A673 (cell line): Measurements from ENCODE around the gene DLG2. TPM values are rescaled to one million over a fixed set of nuclear protein-coding genes. Genes with fewer than 3 reads are reported as not detected.

Experiments
- BruUV-seq: library from RNA; stranded (reverse); fragments of 400-500 nt; replicated peaks from 2 replicates; lab custom pipeline; 2021; lab: Mats Ljungman, UMichigan
- CTCF ChIA-PET: fragments of 300-600 bp; sonication (Branson Sonifier 250); formaldehyde crosslinking; loops from one replicate; lab custom pipeline; 2022; ENCODE audit warnings: antibody characterized with exemption; lab: Charles Lee
- POLR2A ChIA-PET: fragments of 300-600 bp; sonication (Branson Sonifier 250); formaldehyde crosslinking; loops from one replicate; lab custom pipeline; 2022; ENCODE audit warnings: antibody characterized with exemption; ENCODE audit not compliant: low non-redundant PET; lab: Charles Lee
- DNase-seq: peaks from one replicate; pipeline ENCODE4 v3.0.0-alpha.2; 2015; ENCODE audit warnings: low spot score
- H3K27ac ChIP-seq: fragments of 200-600 bp; sonication (generic); 2 replicates; pipeline ENCODE4 v1.5.1; 2016; ENCODE audit warnings: mixed run types, low read depth, mild to moderate bottlenecking, mixed read lengths, antibody characterized with exemption, low read length; ENCODE audit not compliant: poor library complexity, severe bottlenecking
- H3K27me3 ChIP-seq: fragments of 200-600 bp; sonication (generic); replicated peaks from 2 replicates; pipeline ENCODE4 v1.6.1; 2017; ENCODE audit warnings: mixed run types, low read depth, mild to moderate bottlenecking, mixed read lengths, antibody characterized with exemption, low read length; ENCODE audit not compliant: insufficient read depth, poor library complexity
- H3K36me3 ChIP-seq: fragments of 200-600 bp; sonication (generic); 2 replicates; pipeline ENCODE4 v1.6.1; 2016; ENCODE audit warnings: mixed run types, mild to moderate bottlenecking, mixed read lengths, antibody characterized with exemption, low read length; ENCODE audit not compliant: insufficient read depth, poor library complexity, severe bottlenecking
- H3K4me1 ChIP-seq: fragments of 200-600 bp; sonication (generic); 2 replicates; pipeline ENCODE4 v1.6.1; 2017; ENCODE audit warnings: mixed run types, mild to moderate bottlenecking, mixed read lengths, antibody characterized with exemption, low read length; ENCODE audit not compliant: insufficient read depth, poor library complexity, severe bottlenecking
- H3K4me3 ChIP-seq: fragments of 200-600 bp; sonication (generic); 2 replicates; pipeline ENCODE4 v1.5.1; 2016; ENCODE audit warnings: low read depth, mixed run types, mild to moderate bottlenecking, mixed read lengths, low read length; ENCODE audit not compliant: poor library complexity, severe bottlenecking
- H3K9me3 ChIP-seq: fragments of 200-600 bp; sonication (generic); 2 replicates; pipeline ENCODE4 v1.6.1; 2016; ENCODE audit warnings: mixed run types, low read depth, mild to moderate bottlenecking, mixed read lengths, antibody characterized with exemption, low read length; ENCODE audit not compliant: poor library complexity, severe bottlenecking
- EZH2 ChIP-seq: fragments of 200-600 bp; sonication (generic); IDR thresholded peaks from 2 replicates; pipeline ENCODE4 v1.6.1; 2017; ENCODE audit warnings: borderline replicate concordance, low read depth, mild to moderate bottlenecking, mixed read lengths, antibody characterized with exemption, low read length; ENCODE audit not compliant: poor library complexity, severe bottlenecking
- intact Hi-C: fragments of 100-400 bp; cut with micrococcal nuclease; formaldehyde crosslinking; loops from one replicate; pipeline ENCODE4 v1.10.0; 2022; ENCODE audit not compliant: unreplicated experiment
- total RNA-seq: library from RNA; stranded (reverse); gene quantifications from 2 replicates; pipeline ENCODE4 v1.2.3, GENCODE V29; 2021
- TF ChIP-seq, protein P1 (sequence below): fragments of 300-800, 200-600 bp; sonication (generic); conservative IDR thresholded peaks from 2 replicates; pipeline ENCODE4 v1.5.1; 2017; ENCODE audit warnings: low read depth, mild to moderate bottlenecking, antibody characterized with exemption, low read length, moderate library complexity, mixed read lengths

Gene DLG2
- total RNA-seq, 1 experiment from 2014 or later: 277 TPM

DNA sequence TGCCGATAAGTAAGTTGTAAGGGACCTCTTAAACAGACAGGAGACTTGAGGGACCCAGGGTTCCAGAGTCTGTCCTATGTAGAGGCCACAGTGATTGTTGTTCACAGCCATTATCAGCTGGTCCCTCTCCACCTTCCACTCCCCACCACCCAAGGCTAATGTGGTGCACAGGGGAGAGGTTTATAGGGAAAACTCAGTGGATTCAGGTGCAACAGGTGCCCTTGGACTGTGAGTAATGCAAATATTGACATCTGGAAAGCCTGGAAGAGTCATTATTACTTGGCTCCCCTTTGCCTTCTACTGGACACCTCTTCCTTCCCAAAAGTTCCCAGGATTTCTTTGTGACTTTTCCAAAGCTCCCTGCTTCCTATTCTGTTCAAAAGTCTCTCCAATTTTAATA lies 1899.9 kb downstream of the DLG2 start:
- DNase-seq: no peak
- H3K9me3 ChIP-seq: no peaks in the 10 kb centered on the region
- ChIA-PET CTCF (no interaction called here), POLR2A (interaction anchor here (0.5 kb wide), 1 partner anchor 14 kb away, joined by 6 read pairs; no protein-coding TSS in a partner anchor)
- intact Hi-C loops: loop anchor here (10.0 kb wide), 1 partner anchor 822 kb away; the partner anchor contains the start of genes DDIAS and PRCP
- H3K27me3 ChIP-seq: no peaks in the 10 kb centered on the region
- peaks cover 45% of the 10 kb centered on the region for H3K36me3 ChIP-seq
- no peak for TF ChIP-seq EZH2
- TF ChIP-seq, protein P1, sequence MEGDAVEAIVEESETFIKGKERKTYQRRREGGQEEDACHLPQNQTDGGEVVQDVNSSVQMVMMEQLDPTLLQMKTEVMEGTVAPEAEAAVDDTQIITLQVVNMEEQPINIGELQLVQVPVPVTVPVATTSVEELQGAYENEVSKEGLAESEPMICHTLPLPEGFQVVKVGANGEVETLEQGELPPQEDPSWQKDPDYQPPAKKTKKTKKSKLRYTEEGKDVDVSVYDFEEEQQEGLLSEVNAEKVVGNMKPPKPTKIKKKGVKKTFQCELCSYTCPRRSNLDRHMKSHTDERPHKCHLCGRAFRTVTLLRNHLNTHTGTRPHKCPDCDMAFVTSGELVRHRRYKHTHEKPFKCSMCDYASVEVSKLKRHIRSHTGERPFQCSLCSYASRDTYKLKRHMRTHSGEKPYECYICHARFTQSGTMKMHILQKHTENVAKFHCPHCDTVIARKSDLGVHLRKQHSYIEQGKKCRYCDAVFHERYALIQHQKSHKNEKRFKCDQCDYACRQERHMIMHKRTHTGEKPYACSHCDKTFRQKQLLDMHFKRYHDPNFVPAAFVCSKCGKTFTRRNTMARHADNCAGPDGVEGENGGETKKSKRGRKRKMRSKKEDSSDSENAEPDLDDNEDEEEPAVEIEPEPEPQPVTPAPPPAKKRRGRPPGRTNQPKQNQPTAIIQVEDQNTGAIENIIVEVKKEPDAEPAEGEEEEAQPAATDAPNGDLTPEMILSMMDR: no peak
- H3K4me1 ChIP-seq: peaks cover 94% of the 10 kb centered on the region
- peak overlapping the region; percentile 86 for H3K27ac ChIP-seq
- H3K4me3 ChIP-seq: no peak overlapping the region
- no TSS peak for BruUV-seq

DNA sequence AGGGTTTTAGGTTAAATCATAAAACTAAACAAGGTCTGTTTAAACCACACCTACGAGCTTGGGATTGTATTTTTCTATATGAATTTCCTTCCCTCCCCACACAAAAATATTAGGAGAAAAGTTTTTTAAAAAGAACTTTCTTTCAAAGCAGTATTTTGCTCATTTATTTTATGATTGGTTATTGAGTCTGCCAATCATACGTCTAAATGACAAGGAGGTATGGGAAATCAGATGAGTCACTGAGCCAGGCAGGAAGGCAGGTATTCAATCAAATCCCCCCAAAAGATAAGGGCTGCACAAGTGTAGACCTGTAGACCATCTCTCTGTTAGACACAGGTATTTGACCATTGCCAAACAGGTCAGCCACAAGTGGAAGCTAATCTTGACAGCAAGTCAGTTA lies 1900.8 kb downstream of the DLG2 start:
- no peaks in the 10 kb centered on the region for H3K27me3 ChIP-seq
- POLR2A ChIA-PET: no interaction called here
- no peaks in the 10 kb centered on the region for H3K9me3 ChIP-seq
- peak; percentile 53 for DNase-seq
- BruUV-seq: no TSS peak
- no peak for TF ChIP-seq EZH2
- TF ChIP-seq, protein P1: no peak
- H3K4me3 ChIP-seq: peak overlapping the region; percentile 32
- intact Hi-C loops: loop anchor here (10.0 kb wide), 1 partner anchor 822 kb away; the partner anchor contains the start of genes DDIAS and PRCP
- H3K4me1 ChIP-seq: peaks cover 98% of the 10 kb centered on the region
- peaks cover 44% of the 10 kb centered on the region for H3K36me3 ChIP-seq
- peak overlapping the region; percentile 86 for H3K27ac ChIP-seq
- CTCF ChIA-PET: no interaction called here

DNA sequence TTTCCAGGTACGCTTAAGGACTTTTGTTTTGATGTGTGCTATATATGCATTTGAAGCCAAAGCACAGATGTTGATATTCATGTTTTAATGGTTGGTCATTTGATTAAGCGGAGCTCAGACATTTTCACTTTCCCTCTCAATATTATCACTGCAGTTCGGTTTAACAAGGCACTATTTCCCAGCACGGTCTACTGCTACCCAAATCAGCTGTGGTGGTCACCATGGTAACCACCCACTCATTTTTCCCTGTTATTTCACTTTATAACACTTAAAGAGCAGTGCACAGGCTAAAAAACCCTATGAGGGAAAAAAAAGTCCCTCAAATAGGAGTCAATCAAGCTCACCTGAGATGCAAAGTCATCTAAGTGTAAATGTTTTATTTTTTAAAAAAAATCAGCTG lies 1901.4 kb downstream of the DLG2 start:
- Histone ChIP-seq H3K27me3 (no peaks in the 10 kb centered on the region), H3K4me1 (peaks cover 100% of the 10 kb centered on the region), H3K9me3 (no peaks in the 10 kb centered on the region), H3K36me3 (peaks cover 40% of the 10 kb centered on the region), H3K4me3 (peak overlapping the region; percentile 32), H3K27ac (peak overlapping the region; percentile 86)
- peak; percentile 81 for DNase-seq
- no TSS peak for BruUV-seq
- ChIA-PET CTCF (interaction anchor here (1.4 kb wide), 1 partner anchor 90 kb away, joined by 3 read pairs; no protein-coding TSS in a partner anchor), POLR2A (interaction anchor here (0.7 kb wide), 1 partner anchor 69 kb away, joined by 5 read pairs; no protein-coding TSS in a partner anchor)
- TF ChIP-seq, protein P1: no peak
- TF ChIP-seq EZH2: no peak
- intact Hi-C loops: loop anchor here (2.0 to 10.0 kb wide), 2 partner anchors 203 to 821 kb away; partner anchors contain the start of genes DDIAS and PRCP
